ENCODE data around the gene TSGA10IP. TPM values are rescaled to one million over a fixed set of nuclear protein-coding genes. Genes with fewer than 3 reads are reported as not detected.

Gene TSGA10IP
- total RNA-seq, 1 experiment from 2014 or later = 3.4 TPM

GRCh38 chr11:65946655-65947054, 1.4 kb downstream of the TSGA10IP start (continued):
- TF ChIP-seq ARID4B (CRISPR knock-in tag; IDR thresholded peaks at IDR 0.05; ENCODE audit: borderline replicate concordance) (no peak), OVOL2 (CRISPR knock-in tag; IDR thresholded peaks at IDR 0.05; ENCODE audit: borderline replicate concordance) (no peak), RELA (CRISPR knock-in tag; IDR thresholded peaks at IDR 0.05; ENCODE audit: borderline replicate concordance) (no peak), ELF4 (CRISPR knock-in tag; IDR thresholded peaks at IDR 0.05; ENCODE audit: low read depth) (no peak), CBFB (CRISPR knock-in tag; IDR thresholded peaks at IDR 0.05; ENCODE audit: low read depth) (no peak)

GRCh38 chr11:65947133-65947532, 1.9 kb downstream of the TSGA10IP start:
- CTCF ChIA-PET = interaction anchor here (0.5 to 3.9 kb wide), 10 partner anchors 9 to 168 kb away, joined by 3 to 29 read pairs (median 5); partner anchors contain the start of genes AP5B1, C11orf68 and FIBP
- DNase-seq (ENCODE audit: low spot score) (peak; percentile 35), ATAC-seq (peak; percentile 13)
- Mint-ChIP-seq H3K27me3 (ENCODE audit: low read depth) (no peaks in the 10 kb centered on the region; the same call in 1 of the 2 replicates), H3K4me3 (no peak overlapping the region; the same call in 1 of the 2 replicates), H3K4me1 (peaks cover 33% of the 10 kb centered on the region), H3K27ac (peak overlapping the region; percentile 93), H3K9me3 (no peaks in the 10 kb centered on the region), H3K36me3 (no peaks in the 10 kb centered on the region)
- POLR2A ChIA-PET = interaction anchor here (0.7 to 1.0 kb wide), 2 partner anchors 31 to 47 kb away, joined by 3 read pairs; partner anchors contain the start of gene FOSL1
- TF ChIP-seq PRDM15 (CRISPR knock-in tag; IDR thresholded peaks at IDR 0.05) (no peak), ESRRA (CRISPR knock-in tag; IDR thresholded peaks at IDR 0.05; ENCODE audit: borderline replicate concordance) (no peak), ZNF416 (CRISPR knock-in tag; IDR thresholded peaks at IDR 0.05) (no peak), CTCF (IDR thresholded peaks at IDR 0.05) (no peak), FOXP1 (CRISPR knock-in tag; IDR thresholded peaks at IDR 0.05; ENCODE audit: borderline replicate concordance) (no peak), IRF2 (CRISPR knock-in tag; IDR thresholded peaks at IDR 0.05; ENCODE audit: borderline replicate concordance, low read depth) (no peak), CBFB (CRISPR knock-in tag; IDR thresholded peaks at IDR 0.05; ENCODE audit: low read depth) (no peak), USF1 (CRISPR knock-in tag; IDR thresholded peaks at IDR 0.05) (no peak), ATF3 (CRISPR knock-in tag; conservative IDR thresholded peaks at IDR 0.05) (no peak), NFATC4 (CRISPR knock-in tag; IDR thresholded peaks at IDR 0.05) (no peak), NFYB (CRISPR knock-in tag; conservative IDR thresholded peaks at IDR 0.05; ENCODE audit: low read depth) (no peak)
- TF ChIP-seq, protein P1, sequence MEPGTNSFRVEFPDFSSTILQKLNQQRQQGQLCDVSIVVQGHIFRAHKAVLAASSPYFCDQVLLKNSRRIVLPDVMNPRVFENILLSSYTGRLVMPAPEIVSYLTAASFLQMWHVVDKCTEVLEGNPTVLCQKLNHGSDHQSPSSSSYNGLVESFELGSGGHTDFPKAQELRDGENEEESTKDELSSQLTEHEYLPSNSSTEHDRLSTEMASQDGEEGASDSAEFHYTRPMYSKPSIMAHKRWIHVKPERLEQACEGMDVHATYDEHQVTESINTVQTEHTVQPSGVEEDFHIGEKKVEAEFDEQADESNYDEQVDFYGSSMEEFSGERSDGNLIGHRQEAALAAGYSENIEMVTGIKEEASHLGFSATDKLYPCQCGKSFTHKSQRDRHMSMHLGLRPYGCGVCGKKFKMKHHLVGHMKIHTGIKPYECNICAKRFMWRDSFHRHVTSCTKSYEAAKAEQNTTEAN (CRISPR knock-in tag; IDR thresholded peaks at IDR 0.05) = no peak
- TF ChIP-seq, protein P2, sequence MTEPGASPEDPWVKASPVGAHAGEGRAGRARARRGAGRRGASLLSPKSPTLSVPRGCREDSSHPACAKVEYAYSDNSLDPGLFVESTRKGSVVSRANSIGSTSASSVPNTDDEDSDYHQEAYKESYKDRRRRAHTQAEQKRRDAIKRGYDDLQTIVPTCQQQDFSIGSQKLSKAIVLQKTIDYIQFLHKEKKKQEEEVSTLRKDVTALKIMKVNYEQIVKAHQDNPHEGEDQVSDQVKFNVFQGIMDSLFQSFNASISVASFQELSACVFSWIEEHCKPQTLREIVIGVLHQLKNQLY (CRISPR knock-in tag; IDR thresholded peaks at IDR 0.05) = no peak
- TF ChIP-seq, protein P3, sequence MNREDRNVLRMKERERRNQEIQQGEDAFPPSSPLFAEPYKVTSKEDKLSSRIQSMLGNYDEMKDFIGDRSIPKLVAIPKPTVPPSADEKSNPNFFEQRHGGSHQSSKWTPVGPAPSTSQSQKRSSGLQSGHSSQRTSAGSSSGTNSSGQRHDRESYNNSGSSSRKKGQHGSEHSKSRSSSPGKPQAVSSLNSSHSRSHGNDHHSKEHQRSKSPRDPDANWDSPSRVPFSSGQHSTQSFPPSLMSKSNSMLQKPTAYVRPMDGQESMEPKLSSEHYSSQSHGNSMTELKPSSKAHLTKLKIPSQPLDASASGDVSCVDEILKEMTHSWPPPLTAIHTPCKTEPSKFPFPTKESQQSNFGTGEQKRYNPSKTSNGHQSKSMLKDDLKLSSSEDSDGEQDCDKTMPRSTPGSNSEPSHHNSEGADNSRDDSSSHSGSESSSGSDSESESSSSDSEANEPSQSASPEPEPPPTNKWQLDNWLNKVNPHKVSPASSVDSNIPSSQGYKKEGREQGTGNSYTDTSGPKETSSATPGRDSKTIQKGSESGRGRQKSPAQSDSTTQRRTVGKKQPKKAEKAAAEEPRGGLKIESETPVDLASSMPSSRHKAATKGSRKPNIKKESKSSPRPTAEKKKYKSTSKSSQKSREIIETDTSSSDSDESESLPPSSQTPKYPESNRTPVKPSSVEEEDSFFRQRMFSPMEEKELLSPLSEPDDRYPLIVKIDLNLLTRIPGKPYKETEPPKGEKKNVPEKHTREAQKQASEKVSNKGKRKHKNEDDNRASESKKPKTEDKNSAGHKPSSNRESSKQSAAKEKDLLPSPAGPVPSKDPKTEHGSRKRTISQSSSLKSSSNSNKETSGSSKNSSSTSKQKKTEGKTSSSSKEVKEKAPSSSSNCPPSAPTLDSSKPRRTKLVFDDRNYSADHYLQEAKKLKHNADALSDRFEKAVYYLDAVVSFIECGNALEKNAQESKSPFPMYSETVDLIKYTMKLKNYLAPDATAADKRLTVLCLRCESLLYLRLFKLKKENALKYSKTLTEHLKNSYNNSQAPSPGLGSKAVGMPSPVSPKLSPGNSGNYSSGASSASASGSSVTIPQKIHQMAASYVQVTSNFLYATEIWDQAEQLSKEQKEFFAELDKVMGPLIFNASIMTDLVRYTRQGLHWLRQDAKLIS (CRISPR knock-in tag; IDR thresholded peaks at IDR 0.05; ENCODE audit: borderline replicate concordance) = no peak
